ENCODE results near the gene FAM162A. TPM values are rescaled to one million over a fixed set of nuclear protein-coding genes. Genes with fewer than 3 reads are reported as not detected.

Gene FAM162A
- total RNA-seq, 1 experiment from 2014 or later, result 83.9 TPM

GRCh38 chr3:122396511-122396910 lies 12.5 kb downstream of the FAM162A start:
- TF ChIP-seq, protein P1, sequence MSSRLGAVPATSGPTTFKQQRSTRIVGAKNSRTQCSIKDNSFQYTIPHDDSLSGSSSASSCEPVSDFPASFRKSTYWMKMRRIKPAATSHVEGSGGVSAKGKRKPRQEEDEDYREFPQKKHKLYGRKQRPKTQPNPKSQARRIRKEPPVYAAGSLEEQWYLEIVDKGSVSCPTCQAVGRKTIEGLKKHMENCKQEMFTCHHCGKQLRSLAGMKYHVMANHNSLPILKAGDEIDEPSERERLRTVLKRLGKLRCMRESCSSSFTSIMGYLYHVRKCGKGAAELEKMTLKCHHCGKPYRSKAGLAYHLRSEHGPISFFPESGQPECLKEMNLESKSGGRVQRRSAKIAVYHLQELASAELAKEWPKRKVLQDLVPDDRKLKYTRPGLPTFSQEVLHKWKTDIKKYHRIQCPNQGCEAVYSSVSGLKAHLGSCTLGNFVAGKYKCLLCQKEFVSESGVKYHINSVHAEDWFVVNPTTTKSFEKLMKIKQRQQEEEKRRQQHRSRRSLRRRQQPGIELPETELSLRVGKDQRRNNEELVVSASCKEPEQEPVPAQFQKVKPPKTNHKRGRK (CRISPR knock-in tag; IDR thresholded peaks at IDR 0.05; ENCODE audit: borderline replicate concordance), result no peak
- TF ChIP-seq ELF4 (CRISPR knock-in tag; IDR thresholded peaks at IDR 0.05; ENCODE audit: low read depth), result no peak
- TF ChIP-seq ATF1 (CRISPR knock-in tag; IDR thresholded peaks at IDR 0.05), result no peak
- no peak for TF ChIP-seq ATF6 (CRISPR knock-in tag; IDR thresholded peaks at IDR 0.05)
- no peak for TF ChIP-seq TCF7 (CRISPR knock-in tag; IDR thresholded peaks at IDR 0.05; ENCODE audit: low read depth)
- TF ChIP-seq SMAD3 (CRISPR knock-in tag; IDR thresholded peaks at IDR 0.05; ENCODE audit: borderline replicate concordance), result no peak
- TF ChIP-seq, protein P2, sequence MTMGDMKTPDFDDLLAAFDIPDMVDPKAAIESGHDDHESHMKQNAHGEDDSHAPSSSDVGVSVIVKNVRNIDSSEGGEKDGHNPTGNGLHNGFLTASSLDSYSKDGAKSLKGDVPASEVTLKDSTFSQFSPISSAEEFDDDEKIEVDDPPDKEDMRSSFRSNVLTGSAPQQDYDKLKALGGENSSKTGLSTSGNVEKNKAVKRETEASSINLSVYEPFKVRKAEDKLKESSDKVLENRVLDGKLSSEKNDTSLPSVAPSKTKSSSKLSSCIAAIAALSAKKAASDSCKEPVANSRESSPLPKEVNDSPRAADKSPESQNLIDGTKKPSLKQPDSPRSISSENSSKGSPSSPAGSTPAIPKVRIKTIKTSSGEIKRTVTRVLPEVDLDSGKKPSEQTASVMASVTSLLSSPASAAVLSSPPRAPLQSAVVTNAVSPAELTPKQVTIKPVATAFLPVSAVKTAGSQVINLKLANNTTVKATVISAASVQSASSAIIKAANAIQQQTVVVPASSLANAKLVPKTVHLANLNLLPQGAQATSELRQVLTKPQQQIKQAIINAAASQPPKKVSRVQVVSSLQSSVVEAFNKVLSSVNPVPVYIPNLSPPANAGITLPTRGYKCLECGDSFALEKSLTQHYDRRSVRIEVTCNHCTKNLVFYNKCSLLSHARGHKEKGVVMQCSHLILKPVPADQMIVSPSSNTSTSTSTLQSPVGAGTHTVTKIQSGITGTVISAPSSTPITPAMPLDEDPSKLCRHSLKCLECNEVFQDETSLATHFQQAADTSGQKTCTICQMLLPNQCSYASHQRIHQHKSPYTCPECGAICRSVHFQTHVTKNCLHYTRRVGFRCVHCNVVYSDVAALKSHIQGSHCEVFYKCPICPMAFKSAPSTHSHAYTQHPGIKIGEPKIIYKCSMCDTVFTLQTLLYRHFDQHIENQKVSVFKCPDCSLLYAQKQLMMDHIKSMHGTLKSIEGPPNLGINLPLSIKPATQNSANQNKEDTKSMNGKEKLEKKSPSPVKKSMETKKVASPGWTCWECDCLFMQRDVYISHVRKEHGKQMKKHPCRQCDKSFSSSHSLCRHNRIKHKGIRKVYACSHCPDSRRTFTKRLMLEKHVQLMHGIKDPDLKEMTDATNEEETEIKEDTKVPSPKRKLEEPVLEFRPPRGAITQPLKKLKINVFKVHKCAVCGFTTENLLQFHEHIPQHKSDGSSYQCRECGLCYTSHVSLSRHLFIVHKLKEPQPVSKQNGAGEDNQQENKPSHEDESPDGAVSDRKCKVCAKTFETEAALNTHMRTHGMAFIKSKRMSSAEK (CRISPR knock-in tag; IDR thresholded peaks at IDR 0.05; ENCODE audit: borderline replicate concordance), result no peak
- TF ChIP-seq SOX15 (CRISPR knock-in tag; IDR thresholded peaks at IDR 0.05), result no peak
- TF ChIP-seq NR3C1 (CRISPR knock-in tag; conservative IDR thresholded peaks at IDR 0.05; ENCODE audit: low read depth), result no peak
- TF ChIP-seq MXD4 (CRISPR knock-in tag; IDR thresholded peaks at IDR 0.05; ENCODE audit: borderline replicate concordance), result no peak
- no peak for TF ChIP-seq KAT7 (CRISPR knock-in tag; IDR thresholded peaks at IDR 0.05; ENCODE audit: borderline replicate concordance)
- no peak for TF ChIP-seq ZBTB21 (CRISPR knock-in tag; IDR thresholded peaks at IDR 0.05; ENCODE audit: borderline replicate concordance)
- no peak for TF ChIP-seq NFATC4 (CRISPR knock-in tag; IDR thresholded peaks at IDR 0.05)
- no peak for TF ChIP-seq FOXK1 (CRISPR knock-in tag; IDR thresholded peaks at IDR 0.05)
- TF ChIP-seq ZMAT4 (CRISPR knock-in tag; IDR thresholded peaks at IDR 0.05), result no peak
- TF ChIP-seq SP1 (CRISPR knock-in tag; conservative IDR thresholded peaks at IDR 0.05), result no peak
- no peak overlapping the region; the same call in 1 of the 2 replicates for H3K27ac Mint-ChIP-seq
- POLR2A ChIA-PET, result no interaction called here

DNA sequence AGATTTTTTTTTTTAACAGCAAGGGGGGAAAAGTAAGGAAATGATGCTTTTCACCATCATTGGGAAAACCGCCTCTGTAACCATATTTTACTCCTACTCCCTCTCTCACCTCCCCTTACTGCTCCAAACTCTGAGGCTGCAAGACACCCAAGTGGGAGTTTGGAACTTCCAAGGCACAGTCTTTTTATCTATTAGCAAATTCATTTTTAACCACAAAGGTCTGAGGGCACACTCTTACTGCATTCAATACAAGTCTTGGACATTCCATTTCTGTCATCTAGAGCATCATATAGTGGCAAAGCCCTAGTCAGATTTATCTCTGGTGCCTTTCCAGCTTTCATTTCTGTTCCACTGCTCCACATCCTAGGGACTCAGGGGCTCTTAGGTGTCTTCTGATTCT lies 13.2 kb downstream of the FAM162A start:
- Mint-ChIP-seq H3K4me1 (peaks cover 19% of the 10 kb centered on the region), H3K36me3 (peaks cover 8% of the 10 kb centered on the region; the same call in 1 of the 2 replicates), H3K9me3 (peaks cover 5% of the 10 kb centered on the region; the same call in 1 of the 2 replicates), H3K27me3 (ENCODE audit: low read depth) (no peaks in the 10 kb centered on the region), H3K27ac (no peak overlapping the region), H3K4me3 (no peak overlapping the region)
- TF ChIP-seq, protein P3, sequence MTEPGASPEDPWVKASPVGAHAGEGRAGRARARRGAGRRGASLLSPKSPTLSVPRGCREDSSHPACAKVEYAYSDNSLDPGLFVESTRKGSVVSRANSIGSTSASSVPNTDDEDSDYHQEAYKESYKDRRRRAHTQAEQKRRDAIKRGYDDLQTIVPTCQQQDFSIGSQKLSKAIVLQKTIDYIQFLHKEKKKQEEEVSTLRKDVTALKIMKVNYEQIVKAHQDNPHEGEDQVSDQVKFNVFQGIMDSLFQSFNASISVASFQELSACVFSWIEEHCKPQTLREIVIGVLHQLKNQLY (CRISPR knock-in tag; IDR thresholded peaks at IDR 0.05), result no peak
- no peak for TF ChIP-seq HMGA2 (CRISPR knock-in tag; IDR thresholded peaks at IDR 0.05)
- TF ChIP-seq ATF6 (CRISPR knock-in tag; IDR thresholded peaks at IDR 0.05), result no peak
- TF ChIP-seq FOXK1 (CRISPR knock-in tag; IDR thresholded peaks at IDR 0.05), result no peak
- CTCF ChIA-PET, result no interaction called here
- no peak for DNase-seq (ENCODE audit: low spot score)
- POLR2A ChIA-PET, result no interaction called here
- ATAC-seq, result no peak

More at GRCh38 chr3:122396511-122396910, 12.5 kb downstream of the FAM162A start:
- CTCF ChIA-PET, result interaction anchor here (0.9 kb wide), 1 partner anchor 13 kb away, joined by 4 read pairs; the partner anchor contains the start of gene FAM162A
- peaks cover 19% of the 10 kb centered on the region for H3K4me1 Mint-ChIP-seq
- peaks cover 8% of the 10 kb centered on the region; the same call in 1 of the 2 replicates for H3K36me3 Mint-ChIP-seq
- no peaks in the 10 kb centered on the region for H3K27me3 Mint-ChIP-seq (ENCODE audit: low read depth)
- peaks cover 5% of the 10 kb centered on the region; the same call in 1 of the 2 replicates for H3K9me3 Mint-ChIP-seq
- ATAC-seq, result no peak
- no peak for DNase-seq (ENCODE audit: low spot score)
- no peak overlapping the region for H3K4me3 Mint-ChIP-seq

All from WTC11 (cell line).